Panc1 (cell line): ENCODE results near the gene ADARB2.

Source experiments
- CTCF ChIP-seq: fragments of 450-650 bp; IDR thresholded peaks from 2 replicates; pipeline ENCODE4 v1.5.1; 2017; ENCODE audit warnings: mild to moderate bottlenecking
- POLR2AphosphoS5 ChIP-seq: IDR thresholded peaks from 2 replicates; pipeline ENCODE4 v1.6.1; 2012; ENCODE audit warnings: mild to moderate bottlenecking, low read depth, low read length, moderate library complexity
- TCF7L2 ChIP-seq: IDR thresholded peaks from 2 replicates; pipeline ENCODE4 v1.6.1; 2011; ENCODE audit warnings: mild to moderate bottlenecking, low read depth, low read length, inconsistent platforms

DNA sequence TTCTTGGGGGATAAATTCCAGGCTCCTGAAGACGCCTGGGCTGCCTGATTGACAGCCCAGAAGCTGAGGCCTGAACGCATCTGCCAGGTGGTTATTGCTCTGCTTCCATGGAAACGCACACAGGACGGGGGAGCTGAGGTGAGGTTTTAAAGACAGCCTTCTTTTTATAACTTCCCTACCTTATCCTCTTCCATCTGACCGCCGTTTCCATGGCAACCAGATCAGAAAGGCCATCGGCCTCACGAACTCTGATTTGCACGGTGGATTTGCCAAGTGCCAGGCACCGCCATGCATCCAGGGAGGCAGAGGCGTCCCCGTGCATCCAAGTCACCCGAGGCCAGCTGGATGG, 260.9 kb downstream of the ADARB2 start:
- no peak for TF ChIP-seq CTCF
- TF ChIP-seq POLR2AphosphoS5 = no peak
- TF ChIP-seq TCF7L2 = no peak
